GM21717 (cell line): ENCODE measurements around the gene CYLC2.

Experiments used
- ATAC-seq: cut with Tn5 transposase; IDR thresholded peaks from one replicate; pipeline ENCODE4 v1.9.1; 2021; ENCODE audit warnings: mild to moderate bottlenecking, moderate library complexity; ENCODE audit not compliant: unreplicated experiment

CYLC2 gene, protein sequence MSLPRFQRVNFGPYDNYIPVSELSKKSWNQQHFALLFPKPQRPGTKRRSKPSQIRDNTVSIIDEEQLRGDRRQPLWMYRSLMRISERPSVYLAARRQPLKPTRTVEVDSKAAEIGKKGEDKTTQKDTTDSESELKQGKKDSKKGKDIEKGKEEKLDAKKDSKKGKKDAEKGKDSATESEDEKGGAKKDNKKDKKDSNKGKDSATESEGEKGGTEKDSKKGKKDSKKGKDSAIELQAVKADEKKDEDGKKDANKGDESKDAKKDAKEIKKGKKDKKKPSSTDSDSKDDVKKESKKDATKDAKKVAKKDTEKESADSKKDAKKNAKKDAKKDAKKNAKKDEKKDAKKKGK

GRCh38 chr9:102995033-102995432 lies at the start of gene CYLC2:
Gene CYLC2, plus strand, starts transcription at chr9:102995333. Its CDS starts 48 bp downstream, at chr9:102995381.
- ATAC-seq: no peak

GRCh38 chr9:102950346-102950745 lies 44.8 kb upstream of the CYLC2 start:
- no peak for ATAC-seq

DNA sequence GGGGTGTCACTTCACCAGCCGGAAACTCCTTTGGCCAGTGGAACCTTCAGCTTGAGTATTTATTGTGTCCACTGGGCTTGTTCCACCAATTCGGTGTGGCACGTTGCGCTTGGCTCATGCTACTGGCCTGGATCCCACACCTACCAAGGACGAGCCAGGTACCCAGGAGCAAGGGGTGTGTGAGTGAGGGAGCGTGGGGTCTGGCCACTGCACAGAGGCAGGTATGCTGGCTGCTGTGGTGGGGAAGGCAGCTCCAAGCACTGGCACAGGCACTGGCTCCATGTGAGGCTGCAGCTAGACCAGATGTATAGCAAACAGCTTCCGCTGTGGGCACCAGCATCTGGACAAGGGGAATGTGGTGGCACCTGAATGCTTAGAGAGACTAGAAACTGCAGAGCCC lies 28.1 kb upstream of the CYLC2 start:
- ATAC-seq: no peak

DNA sequence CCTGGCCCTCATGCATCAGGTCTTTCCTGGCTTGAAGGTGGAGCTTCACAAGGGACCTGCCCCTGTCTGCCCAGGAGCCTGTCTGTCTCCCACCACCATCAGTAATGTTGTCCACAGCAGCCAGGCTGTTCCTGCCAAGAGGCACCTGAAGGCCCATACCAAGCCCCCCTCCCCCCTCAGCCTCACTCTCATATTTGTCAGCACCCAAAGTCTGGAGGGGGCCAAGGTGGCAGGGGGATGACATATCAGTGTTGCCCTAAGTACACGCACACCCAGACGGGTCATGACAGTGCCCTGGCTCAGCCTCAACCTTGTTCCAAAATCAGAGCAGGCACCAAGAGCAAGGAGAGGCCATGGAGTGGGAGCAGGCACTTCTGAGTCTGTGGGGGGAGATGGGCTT lies 27.2 kb upstream of the CYLC2 start:
- no peak for ATAC-seq

- no peak for ATAC-seq
Measured at GRCh38 chr9:102972780-102973179, 22.4 kb upstream of the CYLC2 start.

DNA sequence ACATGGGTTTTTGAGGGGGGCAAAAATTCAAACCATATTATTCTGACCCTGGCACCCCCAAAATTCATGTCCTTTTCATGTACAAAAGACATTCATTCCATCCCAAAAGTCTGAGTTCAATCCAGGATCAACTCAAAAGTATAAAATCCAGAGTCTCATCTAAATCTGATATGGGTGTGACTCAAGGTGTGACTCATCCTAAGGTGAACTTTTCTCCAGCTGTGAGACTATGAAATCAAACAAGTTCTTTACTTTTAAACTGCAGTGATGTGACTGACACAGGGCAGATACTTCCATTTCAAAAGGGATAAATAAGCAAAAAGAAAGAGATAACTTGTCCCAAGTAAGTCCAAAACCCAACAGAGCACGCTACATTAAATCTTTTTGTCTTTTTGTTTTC lies 20.6 kb upstream of the CYLC2 start:
- ATAC-seq: no peak

DNA sequence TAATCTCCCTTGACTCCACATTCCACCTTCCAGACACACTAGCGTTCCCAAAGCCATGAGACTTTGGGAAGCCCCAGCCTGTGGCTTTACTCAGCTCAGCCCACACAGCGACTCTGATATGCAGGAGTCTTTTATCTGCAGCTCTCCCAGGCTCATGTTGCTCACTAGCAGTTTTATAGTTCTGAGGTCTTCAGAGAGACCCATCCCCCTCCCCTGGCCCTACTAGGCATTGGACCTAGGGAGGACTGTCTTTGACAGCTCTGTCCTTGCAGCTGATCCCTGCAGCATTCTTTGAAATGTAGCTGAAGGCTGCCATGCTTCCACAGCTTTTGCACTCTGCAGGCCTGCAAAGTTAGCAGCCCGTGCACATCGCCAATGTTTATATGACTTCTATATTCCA lies 19.9 kb upstream of the CYLC2 start:
- no peak for ATAC-seq

GRCh38 chr9:102985162-102985895 lies 9.8 kb upstream of the CYLC2 start:
- no peak for ATAC-seq

GRCh38 chr9:102986425-102986824 lies 8.7 kb upstream of the CYLC2 start:
- ATAC-seq: no peak

DNA sequence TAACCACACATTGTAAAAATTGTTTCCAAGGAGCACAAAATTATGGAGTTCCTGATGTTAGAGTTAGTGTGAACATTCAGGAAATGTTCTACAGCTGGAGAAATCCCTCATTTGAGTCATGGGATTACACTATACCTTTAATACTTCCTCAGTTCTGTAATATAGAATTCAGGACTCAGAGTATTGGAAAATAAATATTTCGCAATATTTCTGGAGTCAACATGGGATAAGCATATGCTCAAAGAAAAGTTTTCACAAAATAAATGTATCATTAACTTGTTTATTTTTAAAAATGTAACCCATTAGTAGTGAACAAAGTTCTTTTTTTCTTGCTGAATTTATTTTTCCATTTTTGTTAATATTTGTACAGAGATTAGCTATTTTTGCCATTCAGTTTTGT lies 8.6 kb downstream of the CYLC2 start:
- no peak for ATAC-seq

GRCh38 chr9:103014242-103014641 lies 19.1 kb downstream of the CYLC2 start:
- no peak for ATAC-seq

- ATAC-seq: no peak
Measured at GRCh38 chr9:103025796-103026195, 30.7 kb downstream of the CYLC2 start.

DNA sequence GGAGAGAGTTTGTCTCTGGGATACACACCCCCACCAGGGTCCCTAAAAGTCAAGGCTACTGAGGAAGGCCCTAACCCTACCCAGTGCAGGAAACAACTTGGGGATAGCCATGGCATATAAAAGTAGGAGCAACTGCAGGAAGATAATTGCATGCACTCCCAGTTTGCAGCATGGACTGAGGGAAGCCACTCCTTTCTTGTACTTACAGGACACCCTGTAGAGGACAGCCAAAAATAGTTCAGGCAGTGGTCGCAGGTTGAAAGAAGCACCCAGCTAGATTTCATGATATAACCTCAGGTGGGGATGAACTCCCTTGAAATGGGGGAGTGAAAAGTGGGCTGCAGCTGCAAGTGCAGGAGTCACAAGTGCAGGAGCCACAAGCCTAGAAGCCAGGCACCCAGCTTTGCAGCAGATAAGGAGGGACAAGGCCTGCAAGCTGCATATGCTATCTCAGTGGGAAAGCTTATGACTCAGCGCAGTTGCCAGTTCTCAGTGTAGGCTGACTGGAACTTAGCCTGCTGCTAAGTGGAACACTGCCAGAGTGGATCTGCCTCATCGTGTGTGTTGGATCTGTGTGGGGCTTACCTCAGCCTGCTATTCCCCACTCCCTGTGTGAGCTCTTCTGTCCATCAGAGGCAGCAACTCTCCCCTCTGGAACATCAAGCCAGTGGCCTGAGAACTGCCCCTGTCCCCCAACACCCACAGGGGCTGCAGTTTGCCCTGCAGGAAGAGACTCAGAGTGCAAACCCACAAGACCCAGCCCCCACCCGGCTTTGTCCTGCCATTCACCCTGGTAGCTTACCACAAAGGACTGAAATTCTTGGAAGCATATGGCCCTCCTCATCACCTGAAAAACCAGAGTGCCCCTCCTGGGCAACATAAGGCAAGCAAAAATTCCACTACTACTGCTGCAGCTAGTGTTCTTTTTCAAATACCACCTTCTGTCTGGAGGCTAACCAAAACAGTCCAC lies 42.7 kb downstream of the CYLC2 start:
- no peak for ATAC-seq

GRCh38 chr9:103041961-103042360 lies 46.8 kb downstream of the CYLC2 start:
- ATAC-seq: no peak
